Mesenchymal stem cell (in vitro differentiated cells and primary cell): ENCODE measurements around the gene ANGEL1.

Experiments used
- DNase-seq: peaks from one replicate; pipeline ENCODE4 v3.0.0-alpha.2; 2013
- H2AFZ ChIP-seq: one replicate; pipeline ENCODE4 v1.6.1; 2013; ENCODE audit warnings: low read depth, mild to moderate bottlenecking, control low read depth, inconsistent platforms, low read length, moderate library complexity
- H2AK5ac ChIP-seq: 2 replicates; pipeline ENCODE4 v1.6.1; 2013; ENCODE audit warnings: low read length, moderate library complexity, mild to moderate bottlenecking, inconsistent platforms; ENCODE audit not compliant: severe bottlenecking
- H2BK120ac ChIP-seq: one replicate; pipeline ENCODE4 v1.6.1; 2013; ENCODE audit warnings: low read depth, mild to moderate bottlenecking, inconsistent platforms, low read length, moderate library complexity
- H2BK12ac ChIP-seq, 2 experiments: one replicate each; pipeline ENCODE4 v1.6.1; 2013; ENCODE audit warnings: inconsistent platforms in 2 of 2, low read length in 2 of 2, mild to moderate bottlenecking in 2 of 2, moderate library complexity in 2 of 2, control low read depth in 1 of 2
- H2BK15ac ChIP-seq: one replicate; pipeline ENCODE4 v1.6.1; 2013; ENCODE audit warnings: mild to moderate bottlenecking, low read depth, inconsistent platforms; ENCODE audit not compliant: poor library complexity, severe bottlenecking
- H2BK5ac ChIP-seq: 2 replicates; pipeline ENCODE4 v1.6.1; 2013; ENCODE audit warnings: low read depth, mild to moderate bottlenecking, low read length, control low read depth, inconsistent platforms; ENCODE audit not compliant: poor library complexity, severe bottlenecking
- H3K14ac ChIP-seq, 2 experiments: one replicate each; pipeline ENCODE4 v1.6.1; 2013; ENCODE audit warnings: inconsistent platforms in 2 of 2, low read length in 2 of 2, control low read depth in 1 of 2, mild to moderate bottlenecking in 1 of 2, moderate library complexity in 1 of 2
- H3K18ac ChIP-seq, 2 experiments: one replicate each; pipeline ENCODE4 v1.6.1; 2013; ENCODE audit warnings: inconsistent platforms in 2 of 2, low read length in 2 of 2, control low read depth in 1 of 2, low read depth in 1 of 2, mild to moderate bottlenecking in 1 of 2
- H3K23ac ChIP-seq, 2 experiments: one replicate each; pipeline ENCODE4 v1.6.1; 2013; ENCODE audit warnings: inconsistent platforms in 2 of 2, low read length in 2 of 2, mild to moderate bottlenecking in 2 of 2, moderate library complexity in 2 of 2, control low read depth in 1 of 2
- H3K27ac ChIP-seq: 2 replicates; pipeline ENCODE4 v1.5.1; 2013; ENCODE audit warnings: mild to moderate bottlenecking, moderate library complexity, low read length, control low read depth, inconsistent platforms; ENCODE audit not compliant: poor library complexity, severe bottlenecking
- H3K27me3 ChIP-seq, 2 experiments: 2 replicates each; pipeline versions ENCODE4 v1.6.1 to v1.7.0; 2013; ENCODE audit warnings: low read length in 2 of 2, mild to moderate bottlenecking in 2 of 2, moderate library complexity in 2 of 2, control low read depth in 1 of 2, inconsistent platforms in 1 of 2; ENCODE audit not compliant: control insufficient read depth in 1 of 2, insufficient read depth in 1 of 2
- H3K36me3 ChIP-seq, 2 experiments: 2 replicates each; pipeline versions ENCODE4 v1.6.1 to v1.7.0; 2013; ENCODE audit warnings: low read length in 2 of 2, control low read depth in 1 of 2, inconsistent platforms in 1 of 2, low read depth in 1 of 2, mild to moderate bottlenecking in 1 of 2; ENCODE audit not compliant: insufficient read depth in 2 of 2, control insufficient read depth in 1 of 2
- H3K4ac ChIP-seq, 2 experiments: one replicate each; pipeline ENCODE4 v1.6.1; 2013; ENCODE audit warnings: inconsistent platforms in 2 of 2, low read length in 2 of 2, mild to moderate bottlenecking in 2 of 2, moderate library complexity in 2 of 2, control low read depth in 1 of 2, low read depth in 1 of 2
- H3K4me1 ChIP-seq: 2 replicates; pipeline ENCODE4 v1.6.1; 2013; ENCODE audit warnings: low read depth, low read length, control low read depth; ENCODE audit not compliant: control insufficient read depth, insufficient read depth
- H3K4me2 ChIP-seq: 2 replicates; pipeline ENCODE4 v1.6.1; 2013; ENCODE audit warnings: low read length, mild to moderate bottlenecking, inconsistent platforms; ENCODE audit not compliant: poor library complexity, severe bottlenecking
- H3K4me3 ChIP-seq, 2 experiments: 2 replicates each; pipeline versions ENCODE4 v1.5.1 to v1.7.0; 2013; ENCODE audit warnings: low read length in 2 of 2, mild to moderate bottlenecking in 2 of 2, control low read depth in 1 of 2, low read depth in 1 of 2; ENCODE audit not compliant: insufficient read depth in 1 of 2
- H3K79me1 ChIP-seq: replicated peaks from 2 replicates; pipeline ENCODE4 v1.6.1; 2013; ENCODE audit warnings: mild to moderate bottlenecking, control low read depth, low read length, inconsistent platforms; ENCODE audit not compliant: poor library complexity, severe bottlenecking
- H3K9ac ChIP-seq: 2 replicates; pipeline ENCODE4 v1.7.0; 2013; ENCODE audit warnings: mild to moderate bottlenecking, low read length, moderate library complexity
- H3K9me3 ChIP-seq: 2 replicates; pipeline ENCODE4 v1.7.0; 2013; ENCODE audit warnings: mild to moderate bottlenecking, low read length; ENCODE audit not compliant: control insufficient read depth
- H4K8ac ChIP-seq: one replicate; pipeline ENCODE4 v1.6.1; 2013; ENCODE audit warnings: inconsistent platforms, mild to moderate bottlenecking, low read length, moderate library complexity
- H4K91ac ChIP-seq: one replicate; pipeline ENCODE4 v1.6.1; 2013; ENCODE audit warnings: mild to moderate bottlenecking, low read length, inconsistent platforms
- WGBS: methylation state at CpG from one replicate; pipeline ENCODE4 v1.1.7; 2013; ENCODE audit warnings: mixed read lengths; 5-methylcytosine and 5-hydroxymethylcytosine counted together

The ANGEL1 gene

GRCh38 chr14:76828339-76829012, 15.8 kb upstream of the ANGEL1 start:
- Histone ChIP-seq H3K4ac (no peak overlapping the region), H3K27me3 (peaks cover 0 to 46% of the 10 kb centered on the region in 2 experiments), H3K9ac (peak overlapping the region; percentile 82), H2BK15ac (no peak overlapping the region), H2AK5ac (no peak overlapping the region), H3K18ac (no peak overlapping the region), H3K4me3 (peak overlapping the region in 1 of 2 experiments; percentile 77), H3K9me3 (no peaks in the 10 kb centered on the region), H3K79me1 (no peaks in the 10 kb centered on the region), H2BK5ac (no peak overlapping the region), H2AFZ (no peak overlapping the region), H4K91ac (no peak overlapping the region), H3K4me1 (no peaks in the 10 kb centered on the region), H3K23ac (no peak overlapping the region), H3K27ac (no peak overlapping the region), H2BK120ac (no peak overlapping the region), H2BK12ac (no peak overlapping the region), H3K36me3 (no peaks in the 10 kb centered on the region), H3K4me2 (no peak overlapping the region), H4K8ac (no peak overlapping the region), H3K14ac (no peak overlapping the region)
- WGBS, result 78% methylated on average over 17 of the region's 17 CpGs
- DNase-seq, result no peak

DNA sequence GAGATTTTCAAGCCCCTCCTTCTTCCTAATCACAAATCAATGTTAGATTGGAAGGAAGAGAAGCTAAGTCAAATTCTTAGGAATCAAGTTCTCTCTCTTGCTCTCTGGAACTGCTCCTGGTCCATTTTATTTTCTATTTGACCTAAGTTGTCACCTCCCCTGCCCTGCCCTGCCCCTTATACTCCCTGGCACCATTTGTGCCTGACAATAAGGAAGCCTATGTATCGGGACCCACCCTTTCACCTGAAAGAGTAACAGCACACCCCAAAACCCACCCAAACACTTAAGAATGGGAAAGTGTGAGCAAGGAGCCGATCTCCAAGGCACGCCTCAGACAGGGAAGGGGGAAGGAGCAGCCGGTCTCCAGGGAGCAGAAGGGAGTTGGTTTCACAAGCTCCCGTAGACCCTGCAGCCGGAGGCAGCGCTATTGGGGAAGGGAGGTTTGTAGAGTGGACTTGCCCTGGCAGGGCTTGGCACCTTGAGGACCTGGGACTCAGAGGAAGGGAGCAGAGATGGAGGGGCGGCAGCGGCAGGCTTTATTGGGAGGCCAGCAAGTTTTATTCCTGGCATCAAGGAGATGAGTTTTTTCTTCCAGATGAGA, 15.1 kb upstream of the ANGEL1 start:
- Histone ChIP-seq H3K27me3 (peaks cover 3 to 46% of the 10 kb centered on the region in 2 experiments), H3K79me1 (no peaks in the 10 kb centered on the region), H2AK5ac (no peak overlapping the region), H2BK12ac (no peak overlapping the region), H3K14ac (no peak overlapping the region), H3K4ac (no peak overlapping the region), H3K9ac (peak overlapping the region; percentile 82), H3K4me1 (no peaks in the 10 kb centered on the region), H2BK5ac (no peak overlapping the region), H3K36me3 (no peaks in the 10 kb centered on the region), H3K9me3 (no peaks in the 10 kb centered on the region), H3K27ac (no peak overlapping the region), H3K23ac (no peak overlapping the region), H3K4me3 (peak overlapping the region in 1 of 2 experiments; percentile 77), H4K91ac (no peak overlapping the region), H3K18ac (no peak overlapping the region), H2BK15ac (no peak overlapping the region), H4K8ac (no peak overlapping the region), H2AFZ (no peak overlapping the region), H3K4me2 (no peak overlapping the region), H2BK120ac (no peak overlapping the region)
- DNase-seq, result no peak
- 77% methylated on average over 9 of the region's 9 CpGs for whole genome bisulfite sequencing

DNA sequence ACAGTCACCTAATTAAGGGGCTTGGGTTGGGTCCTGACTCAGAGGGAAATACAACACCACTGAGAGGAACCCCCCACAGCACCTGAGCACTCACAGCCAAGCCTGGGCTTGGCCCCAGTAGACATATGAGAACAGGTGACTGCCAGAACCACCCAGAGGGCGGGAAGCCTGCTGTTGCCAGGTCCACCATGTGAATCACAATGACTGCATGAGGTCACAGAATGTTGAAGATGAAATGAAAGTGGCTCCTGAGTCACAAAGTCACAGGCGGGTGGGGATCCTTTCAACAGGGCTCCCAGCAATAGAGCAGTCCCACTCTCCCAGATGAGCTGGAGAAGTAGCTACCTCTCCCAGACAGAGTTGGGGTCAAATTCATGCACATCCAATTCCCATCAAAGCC, 13.4 kb upstream of the ANGEL1 start, which contains the start of gene LRRC74A:
Gene LRRC74A (plus strand): TSS at position 287 of the 400 bp plus-strand sequence. CDS start 290 bp downstream, outside the sequence.
- no peak within 1 kb of the TSS for H2BK15ac ChIP-seq
- no peak within 1 kb of the TSS for H3K4ac ChIP-seq
- H2AK5ac ChIP-seq, result no peak within 1 kb of the TSS
- H3K14ac ChIP-seq, result peak within 1 kb of the TSS in 1 of 2 experiments; percentile 44
- DNase-seq, result no peak
- no peaks in the 10 kb centered on the region for H3K4me1 ChIP-seq
- H3K27ac ChIP-seq, result no peak within 1 kb of the TSS
- no peak within 1 kb of the TSS for H2AFZ ChIP-seq
- H3K4me3 ChIP-seq, result no peak within 1 kb of the TSS
- no peak within 1 kb of the TSS for H3K18ac ChIP-seq
- no peak within 1 kb of the TSS for H4K91ac ChIP-seq
- H3K23ac ChIP-seq, result no peak within 1 kb of the TSS
- H4K8ac ChIP-seq, result no peak within 1 kb of the TSS
- H2BK120ac ChIP-seq, result no peak within 1 kb of the TSS
- no peak within 1 kb of the TSS for H3K4me2 ChIP-seq
- H3K79me1 ChIP-seq, result no peaks in the 10 kb centered on the region
- H3K9me3 ChIP-seq, result no peaks in the 10 kb centered on the region
- H3K9ac ChIP-seq, result no peak within 1 kb of the TSS
- H2BK5ac ChIP-seq, result no peak within 1 kb of the TSS
- 77% methylated on average over 2 of the region's 2 CpGs for WGBS
- H3K36me3 ChIP-seq, result no peaks in the 10 kb centered on the region
- H3K27me3 ChIP-seq, result peaks cover 3 to 40% of the 10 kb centered on the region in 2 experiments
- H2BK12ac ChIP-seq, result no peak within 1 kb of the TSS

DNA sequence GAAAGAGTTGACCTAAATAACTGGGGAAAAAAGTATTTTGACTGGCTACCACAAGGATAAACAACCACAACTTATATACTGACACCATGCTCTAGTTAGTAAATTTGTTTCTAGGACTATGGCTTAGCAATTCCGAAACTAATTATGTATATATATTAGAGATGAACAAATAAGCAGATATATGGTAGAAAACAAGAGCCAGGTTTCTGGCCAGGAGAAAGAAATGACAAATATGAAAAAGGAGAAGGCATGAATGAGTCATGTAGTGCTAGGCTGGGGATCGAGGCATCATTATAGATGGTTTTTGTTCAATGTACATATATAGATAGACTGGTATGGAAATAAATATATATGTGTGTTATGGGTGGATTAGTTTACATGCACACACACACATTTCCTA, 8.0 kb upstream of the ANGEL1 start:
- Histone ChIP-seq H3K4me3 (no peak overlapping the region), H2AK5ac (no peak overlapping the region)
- 94% methylated on average over 1 of the region's 2 CpGs for WGBS

More for the DNA sequence above, 8.0 kb upstream of the ANGEL1 start:
- Histone ChIP-seq H2BK5ac (no peak overlapping the region), H4K8ac (no peak overlapping the region), H2BK15ac (no peak overlapping the region), H3K79me1 (no peaks in the 10 kb centered on the region), H3K9ac (no peak overlapping the region), H3K18ac (no peak overlapping the region), H3K36me3 (no peaks in the 10 kb centered on the region), H3K27ac (no peak overlapping the region), H3K27me3 (peaks cover 27 to 30% of the 10 kb centered on the region in 2 experiments), H3K9me3 (no peaks in the 10 kb centered on the region), H3K4me2 (no peak overlapping the region), H2BK120ac (no peak overlapping the region), H2AFZ (no peak overlapping the region), H2BK12ac (no peak overlapping the region), H4K91ac (no peak overlapping the region), H3K4me1 (no peaks in the 10 kb centered on the region), H3K4ac (no peak overlapping the region), H3K14ac (no peak overlapping the region), H3K23ac (no peak overlapping the region)
- no peak for DNase-seq
